ENCODE results near the gene CST4. TPM values are rescaled to one million over a fixed set of nuclear protein-coding genes. Genes with fewer than 3 reads are reported as not detected.
A peak's percentile ranks its signal among the peaks of the same experiment; 100 is the strongest.
"Not testable (repeated sequence)": the region's sequence is repeated elsewhere in the genome, so short reads cannot be mapped to it uniquely, and the experiment has no call there.

The CST4 gene
- total and polyA plus RNA-seq, 8 donors, result not detected

GRCh38 chr20:23700931-23701330 is 12.1 kb upstream of the CST4 start:
- H3K27ac ChIP-seq, result no peak overlapping the region
- H3K4me3 ChIP-seq, result no peak overlapping the region
- intact Hi-C loops (cut with DNase I), result no loop called here
- no peaks in the 10 kb centered on the region for H3K27me3 ChIP-seq
- H3K36me3 ChIP-seq, result no peaks in the 10 kb centered on the region
- H3K9me3 ChIP-seq, result no peaks in the 10 kb centered on the region
- DNase-seq (no peak), ATAC-seq (no peak)
- TF ChIP-seq, protein P1, sequence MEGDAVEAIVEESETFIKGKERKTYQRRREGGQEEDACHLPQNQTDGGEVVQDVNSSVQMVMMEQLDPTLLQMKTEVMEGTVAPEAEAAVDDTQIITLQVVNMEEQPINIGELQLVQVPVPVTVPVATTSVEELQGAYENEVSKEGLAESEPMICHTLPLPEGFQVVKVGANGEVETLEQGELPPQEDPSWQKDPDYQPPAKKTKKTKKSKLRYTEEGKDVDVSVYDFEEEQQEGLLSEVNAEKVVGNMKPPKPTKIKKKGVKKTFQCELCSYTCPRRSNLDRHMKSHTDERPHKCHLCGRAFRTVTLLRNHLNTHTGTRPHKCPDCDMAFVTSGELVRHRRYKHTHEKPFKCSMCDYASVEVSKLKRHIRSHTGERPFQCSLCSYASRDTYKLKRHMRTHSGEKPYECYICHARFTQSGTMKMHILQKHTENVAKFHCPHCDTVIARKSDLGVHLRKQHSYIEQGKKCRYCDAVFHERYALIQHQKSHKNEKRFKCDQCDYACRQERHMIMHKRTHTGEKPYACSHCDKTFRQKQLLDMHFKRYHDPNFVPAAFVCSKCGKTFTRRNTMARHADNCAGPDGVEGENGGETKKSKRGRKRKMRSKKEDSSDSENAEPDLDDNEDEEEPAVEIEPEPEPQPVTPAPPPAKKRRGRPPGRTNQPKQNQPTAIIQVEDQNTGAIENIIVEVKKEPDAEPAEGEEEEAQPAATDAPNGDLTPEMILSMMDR (IDR thresholded peaks at IDR 0.05), result no peak
- no peaks in the 10 kb centered on the region for H3K4me1 ChIP-seq

GRCh38 chr20:23697947-23698346 is 9.1 kb upstream of the CST4 start:
- Histone ChIP-seq H3K36me3 (no peaks in the 10 kb centered on the region), H3K27ac (no peak overlapping the region), H3K4me1 (peaks cover 0 to under 1% of the 10 kb centered on the region in 2 donors), H3K4me3 (no peak overlapping the region), H3K9me3 (no peaks in the 10 kb centered on the region), H3K27me3 (no peaks in the 10 kb centered on the region)
- TF ChIP-seq, protein P1 (IDR thresholded peaks at IDR 0.05), result no peak
- ATAC-seq (no peak), DNase-seq (no peak)
- intact Hi-C loops (cut with DNase I), result no loop called here

DNA sequence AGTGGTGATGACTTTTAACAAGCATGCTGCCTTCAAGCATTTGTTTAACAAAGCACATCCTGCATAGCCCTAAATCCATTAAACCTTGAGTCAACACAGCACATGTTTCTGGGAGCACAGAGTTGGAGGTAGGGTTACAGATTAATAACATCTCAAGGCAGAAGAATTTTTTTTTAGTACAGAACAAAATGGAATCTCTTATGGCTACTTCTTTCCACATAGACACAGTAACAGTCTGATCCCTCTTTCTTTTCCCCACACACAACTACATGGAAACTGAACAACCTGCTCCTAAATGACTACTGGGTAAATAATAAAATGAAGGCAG is 6.2 kb upstream of the CST4 start:
- H3K4me1 ChIP-seq; H3K27me3 ChIP-seq; intact Hi-C loops (cut with DNase I); DNase-seq; H3K9me3 ChIP-seq; H3K36me3 ChIP-seq; ATAC-seq; H3K27ac ChIP-seq; H3K4me3 ChIP-seq: not testable (repeated sequence)

GRCh38 chr20:23694178-23695067 is 5.6 kb upstream of the CST4 start:
- H3K4me1 ChIP-seq; DNase-seq; H3K4me3 ChIP-seq; H3K27me3 ChIP-seq; H3K27ac ChIP-seq; intact Hi-C loops (cut with DNase I); ATAC-seq; H3K9me3 ChIP-seq; H3K36me3 ChIP-seq: not testable (repeated sequence)

DNA sequence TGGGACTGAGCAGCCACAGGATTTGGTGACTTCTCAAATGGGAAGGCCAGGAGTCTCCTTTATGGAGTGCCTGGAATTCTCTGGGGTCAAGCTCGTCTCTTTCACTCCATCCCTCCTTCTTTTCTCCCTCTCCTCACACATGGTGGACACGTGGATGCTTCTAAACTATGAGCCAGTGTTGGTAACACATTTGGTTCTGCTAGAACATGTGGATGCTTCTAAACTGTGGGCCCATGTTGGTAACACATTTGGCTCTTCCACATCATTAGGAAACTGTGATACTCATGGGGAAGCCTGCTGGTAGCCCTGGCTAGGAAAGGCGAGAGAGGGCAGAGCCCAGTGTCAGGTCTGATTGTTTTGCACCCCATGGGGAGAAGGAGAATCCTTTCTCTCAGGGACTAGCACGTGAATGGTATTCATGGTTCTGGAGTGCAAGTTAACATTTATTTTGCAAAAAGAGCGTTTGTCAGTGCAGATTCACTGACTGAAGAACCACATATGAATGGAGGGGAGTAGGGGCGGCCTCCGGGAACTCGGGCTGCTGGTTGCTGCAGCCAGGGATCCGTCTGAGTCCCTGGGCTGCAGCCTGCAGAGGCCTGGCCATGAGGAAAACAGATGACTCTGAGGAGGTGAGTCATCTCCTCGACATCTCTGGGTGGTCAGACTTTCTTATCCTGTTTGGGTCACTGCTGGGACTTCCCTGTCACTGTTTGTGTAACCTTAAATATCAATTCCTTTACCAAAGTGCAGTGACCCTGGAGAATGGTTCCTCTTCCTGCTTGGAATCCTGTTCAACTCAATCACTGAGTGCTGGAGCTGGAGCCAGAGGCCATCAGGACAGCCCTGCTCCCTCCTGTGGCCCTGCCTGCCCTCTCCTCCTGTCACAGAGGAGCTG is 4.1 kb upstream of the CST4 start:
- H3K4me1 ChIP-seq; H3K4me3 ChIP-seq; H3K27me3 ChIP-seq; H3K9me3 ChIP-seq; DNase-seq; intact Hi-C loops (cut with DNase I); H3K36me3 ChIP-seq; H3K27ac ChIP-seq: not testable (repeated sequence)
- peak; percentile 47 for ATAC-seq

GRCh38 chr20:23691675-23692074 is 2.8 kb upstream of the CST4 start:
- no peak for ATAC-seq
- intact Hi-C loops (cut with DNase I), result no loop called here
- Histone ChIP-seq H3K9me3 (no peaks in the 10 kb centered on the region), H3K4me3 (no peak overlapping the region), H3K27ac (no peak overlapping the region), H3K27me3 (no peaks in the 10 kb centered on the region), H3K4me1 (peaks cover 0 to 3% of the 10 kb centered on the region in 2 donors), H3K36me3 (no peaks in the 10 kb centered on the region)
- DNase-seq, result no peak
- TF ChIP-seq, protein P1 (IDR thresholded peaks at IDR 0.05), result no peak

Data from left lung (tissue), 10 donors.